KMS-11 (cell line): ENCODE results near the gene GLT1D1.
"Not testable (repeated sequence)": the region's sequence is repeated elsewhere in the genome, so short reads cannot be mapped to it uniquely, and the experiment has no call there.

Source experiments
- H2AFZ ChIP-seq: fragments of 200-600 bp; sonication (generic); 2 replicates; pipeline ENCODE4 v1.6.1; 2016; ENCODE audit warnings: antibody characterized with exemption, mixed run types, low read depth
- H3K27ac ChIP-seq: fragments of 200-600 bp; sonication (generic); 2 replicates; pipeline ENCODE4 v1.6.1; 2016; ENCODE audit warnings: mild to moderate bottlenecking, mixed run types
- H3K27me3 ChIP-seq: fragments of 200-600 bp; sonication (generic); 2 replicates; pipeline ENCODE4 v1.6.1; 2017; ENCODE audit warnings: mild to moderate bottlenecking, low read depth, mixed run types, moderate library complexity; ENCODE audit not compliant: insufficient read depth
- H3K36me3 ChIP-seq: fragments of 200-600 bp; sonication (generic); 2 replicates; pipeline ENCODE4 v1.6.1; 2017; ENCODE audit warnings: mild to moderate bottlenecking, mixed run types; ENCODE audit not compliant: insufficient read depth
- H3K4me1 ChIP-seq: fragments of 200-600 bp; sonication (generic); 2 replicates; pipeline ENCODE4 v1.6.1; 2016; ENCODE audit warnings: mild to moderate bottlenecking, low read depth, mixed run types; ENCODE audit not compliant: poor library complexity, severe bottlenecking
- H3K4me2 ChIP-seq: fragments of 200-600 bp; sonication (generic); 2 replicates; pipeline ENCODE4 v1.7.0; 2016; ENCODE audit warnings: mild to moderate bottlenecking, mixed run types
- H3K4me3 ChIP-seq: fragments of 200-600 bp; sonication (generic); IDR thresholded peaks from 2 replicates; pipeline ENCODE4 v1.6.1; 2017; ENCODE audit warnings: low read depth, low read length, mixed read lengths; ENCODE audit not compliant: insufficient read depth
- H3K79me2 ChIP-seq: fragments of 200-600 bp; sonication (generic); 2 replicates; pipeline ENCODE4 v1.6.1; 2016; ENCODE audit warnings: low read depth, mixed run types; ENCODE audit not compliant: insufficient read depth
- H3K9ac ChIP-seq: fragments of 200-600 bp; sonication (generic); 2 replicates; pipeline ENCODE4 v1.6.1; 2016; ENCODE audit warnings: mild to moderate bottlenecking, mixed run types
- H4K20me1 ChIP-seq: fragments of 200-600 bp; sonication (generic); 2 replicates; pipeline ENCODE4 v1.6.1; 2016; ENCODE audit warnings: mild to moderate bottlenecking, mixed run types; ENCODE audit not compliant: insufficient read depth
- TF ChIP-seq, protein P1 (sequence below): fragments of 200-600 bp; sonication (generic); conservative IDR thresholded peaks from 2 replicates; pipeline ENCODE4 v1.6.1; 2017; ENCODE audit warnings: low read depth, mild to moderate bottlenecking, antibody characterized with exemption, low read length, moderate library complexity, mixed read lengths

Gene GLT1D1

DNA sequence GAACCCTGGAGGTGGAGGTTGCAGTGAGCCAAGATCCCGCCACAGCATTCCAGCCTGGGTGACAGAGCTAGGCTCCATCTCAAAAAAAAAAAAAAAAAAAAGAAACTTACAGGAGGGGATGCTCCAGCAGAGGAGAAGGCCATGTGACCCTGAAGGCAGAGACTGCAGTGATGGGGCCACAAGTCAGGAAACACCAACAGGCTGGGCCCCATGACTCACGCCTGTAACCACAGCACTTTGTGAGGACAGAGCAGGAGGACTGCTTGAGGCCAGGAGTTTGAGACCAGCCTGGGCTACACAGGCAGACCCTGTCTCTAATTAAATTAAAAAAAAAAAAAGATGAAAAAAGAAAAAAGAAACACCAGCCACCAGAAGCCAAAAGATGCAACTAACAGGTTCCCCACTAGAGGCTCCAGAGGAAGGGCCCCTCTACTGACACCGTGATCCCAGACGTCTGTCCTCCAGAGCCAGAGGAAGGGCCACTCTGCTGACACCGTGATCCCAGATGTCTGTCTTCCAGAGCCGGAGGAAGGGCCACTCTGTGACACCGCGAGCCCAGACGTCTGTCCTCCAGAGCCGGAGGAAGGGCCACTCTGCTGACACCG, 9.1 kb upstream of the GLT1D1 start:
- Histone ChIP-seq H3K36me3 (no peaks in the 10 kb centered on the region), H3K27ac (no peak overlapping the region), H3K4me3 (no peak overlapping the region), H3K4me2 (no peak overlapping the region), H4K20me1 (no peaks in the 10 kb centered on the region), H3K9ac (no peak overlapping the region), H3K27me3 (no peaks in the 10 kb centered on the region), H2AFZ (no peak overlapping the region), H3K79me2 (no peaks in the 10 kb centered on the region), H3K4me1 (peaks cover 20% of the 10 kb centered on the region)
- TF ChIP-seq, protein P1, sequence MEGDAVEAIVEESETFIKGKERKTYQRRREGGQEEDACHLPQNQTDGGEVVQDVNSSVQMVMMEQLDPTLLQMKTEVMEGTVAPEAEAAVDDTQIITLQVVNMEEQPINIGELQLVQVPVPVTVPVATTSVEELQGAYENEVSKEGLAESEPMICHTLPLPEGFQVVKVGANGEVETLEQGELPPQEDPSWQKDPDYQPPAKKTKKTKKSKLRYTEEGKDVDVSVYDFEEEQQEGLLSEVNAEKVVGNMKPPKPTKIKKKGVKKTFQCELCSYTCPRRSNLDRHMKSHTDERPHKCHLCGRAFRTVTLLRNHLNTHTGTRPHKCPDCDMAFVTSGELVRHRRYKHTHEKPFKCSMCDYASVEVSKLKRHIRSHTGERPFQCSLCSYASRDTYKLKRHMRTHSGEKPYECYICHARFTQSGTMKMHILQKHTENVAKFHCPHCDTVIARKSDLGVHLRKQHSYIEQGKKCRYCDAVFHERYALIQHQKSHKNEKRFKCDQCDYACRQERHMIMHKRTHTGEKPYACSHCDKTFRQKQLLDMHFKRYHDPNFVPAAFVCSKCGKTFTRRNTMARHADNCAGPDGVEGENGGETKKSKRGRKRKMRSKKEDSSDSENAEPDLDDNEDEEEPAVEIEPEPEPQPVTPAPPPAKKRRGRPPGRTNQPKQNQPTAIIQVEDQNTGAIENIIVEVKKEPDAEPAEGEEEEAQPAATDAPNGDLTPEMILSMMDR: no peak

DNA sequence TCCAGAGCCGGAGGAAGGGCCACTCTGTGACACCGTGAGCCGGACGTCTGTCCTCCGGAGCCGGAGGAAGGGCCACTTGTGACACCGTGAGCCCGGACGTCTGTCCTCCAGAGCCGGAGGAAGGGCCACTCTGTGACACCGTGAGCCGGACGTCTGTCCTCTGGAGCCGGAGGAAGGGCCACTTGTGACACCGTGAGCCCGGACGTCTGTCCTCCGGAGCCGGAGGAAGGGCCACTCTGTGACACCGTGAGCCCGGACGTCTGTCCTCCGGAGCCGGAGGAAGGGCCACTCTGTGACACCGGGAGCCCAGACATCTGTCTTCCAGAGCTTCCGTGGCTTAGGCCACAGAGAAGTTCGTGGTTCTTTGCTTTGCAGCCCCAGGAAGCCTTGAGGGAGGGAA, 6.6 kb upstream of the GLT1D1 start:
- H3K27me3 ChIP-seq, H3K36me3 ChIP-seq, H3K9ac ChIP-seq, H3K27ac ChIP-seq, H2AFZ ChIP-seq, H3K4me1 ChIP-seq, H3K4me2 ChIP-seq, H4K20me1 ChIP-seq, H3K79me2 ChIP-seq, H3K4me3 ChIP-seq: not testable (repeated sequence)

DNA sequence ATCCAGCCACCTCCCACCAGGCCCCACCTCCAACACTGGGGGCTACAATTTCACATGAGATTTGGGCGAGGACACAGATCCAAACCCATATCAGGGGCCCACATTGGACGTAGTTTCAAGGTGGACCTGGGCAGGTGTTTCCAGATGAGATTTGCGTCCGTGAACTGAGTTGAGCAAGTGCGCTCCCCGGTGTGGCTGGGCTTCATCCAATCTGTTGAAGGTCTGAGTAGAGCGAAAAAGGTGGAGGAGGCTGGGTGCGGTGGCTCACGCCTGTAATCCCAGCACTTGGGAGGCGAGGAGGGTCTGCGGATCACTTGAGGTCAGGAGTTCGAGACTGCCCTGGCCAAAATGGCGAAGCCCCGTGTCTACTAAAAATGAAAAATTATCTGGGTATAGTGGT, 4.9 kb upstream of the GLT1D1 start:
- Histone ChIP-seq H2AFZ (no peak overlapping the region), H3K27ac (no peak overlapping the region), H3K36me3 (no peaks in the 10 kb centered on the region), H3K4me3 (no peak overlapping the region), H3K27me3 (no peaks in the 10 kb centered on the region), H3K9ac (no peak overlapping the region), H3K4me1 (no peaks in the 10 kb centered on the region), H4K20me1 (no peaks in the 10 kb centered on the region), H3K4me2 (no peak overlapping the region), H3K79me2 (no peaks in the 10 kb centered on the region)
- TF ChIP-seq, protein P1: no peak

DNA sequence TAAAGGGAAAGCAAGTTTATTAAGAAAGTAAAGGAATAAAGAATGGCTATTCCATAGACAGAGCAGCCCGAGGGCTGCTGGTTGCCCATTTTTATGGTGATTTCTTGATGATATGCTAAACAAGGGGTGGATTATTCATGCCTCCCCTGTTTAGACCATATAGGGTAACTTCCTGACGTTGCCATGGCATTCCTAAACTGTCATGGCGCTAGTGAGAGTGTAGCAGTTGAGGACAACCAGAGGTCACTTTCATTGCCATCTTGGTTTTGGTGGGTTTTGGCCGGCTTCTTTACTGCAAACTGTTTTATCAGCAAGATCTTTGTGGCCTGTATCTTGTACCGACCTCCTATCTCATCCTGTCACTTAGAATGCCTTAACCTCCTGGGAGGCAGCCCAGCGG, 3.5 kb upstream of the GLT1D1 start:
- H3K4me2 ChIP-seq, H3K79me2 ChIP-seq: not testable (repeated sequence)

DNA sequence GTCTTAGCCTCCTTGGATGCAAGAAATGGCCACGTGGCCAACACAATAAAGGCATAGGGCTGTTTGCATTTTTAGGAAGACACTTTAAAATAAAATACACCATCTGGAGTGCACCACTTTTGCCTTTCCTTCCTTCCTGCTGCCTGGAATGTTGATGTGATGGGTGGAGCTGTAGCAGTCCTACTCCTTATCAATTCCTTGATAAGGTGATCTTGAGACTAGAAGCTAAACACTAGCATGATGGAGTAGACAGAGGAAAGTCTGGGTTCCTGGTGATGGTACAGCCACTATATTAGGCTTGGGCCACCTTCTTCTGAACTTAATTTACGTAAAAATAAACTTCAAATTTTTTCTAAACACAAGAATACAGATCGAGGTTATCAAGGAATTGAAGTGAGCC, 2.9 kb upstream of the GLT1D1 start:
- H3K79me2 ChIP-seq: no peaks in the 10 kb centered on the region
- H3K9ac ChIP-seq: no peak overlapping the region
- H2AFZ ChIP-seq: no peak overlapping the region
- H3K4me2 ChIP-seq: no peak overlapping the region
- no peak overlapping the region for H3K27ac ChIP-seq
- H3K27me3 ChIP-seq: no peaks in the 10 kb centered on the region
- H4K20me1 ChIP-seq: no peaks in the 10 kb centered on the region
- H3K4me1 ChIP-seq: no peaks in the 10 kb centered on the region
- H3K4me3 ChIP-seq: no peak overlapping the region
- TF ChIP-seq, protein P1: no peak
- no peaks in the 10 kb centered on the region for H3K36me3 ChIP-seq

More for the DNA sequence above, 3.5 kb upstream of the GLT1D1 start:
- not testable (repeated sequence) for H3K27me3 ChIP-seq, H4K20me1 ChIP-seq, H3K36me3 ChIP-seq, H3K4me3 ChIP-seq, H3K27ac ChIP-seq, H2AFZ ChIP-seq, H3K4me1 ChIP-seq, H3K9ac ChIP-seq

- H2AFZ ChIP-seq, H3K27me3 ChIP-seq, H3K4me2 ChIP-seq, H3K36me3 ChIP-seq, H3K27ac ChIP-seq, H3K9ac ChIP-seq, H3K4me1 ChIP-seq, H3K79me2 ChIP-seq, H3K4me3 ChIP-seq, H4K20me1 ChIP-seq: not testable (repeated sequence)
These were observed 1.8 kb upstream of the GLT1D1 start for GRCh38 chr12:128851429-128851828.
